NCI-H526 treated with DMSO at 0.1 percent for 48 hours (cell line): Measurements from ENCODE around the gene POLR1E.

Source experiments
- DNase-seq: peaks from one replicate; lab custom pipeline; 2025; lab: John Stamatoyannopoulos, UW

POLR1E gene

GRCh38 chr9:37534901-37535300, 49.2 kb downstream of the POLR1E start:
- no peak for DNase-seq

DNA sequence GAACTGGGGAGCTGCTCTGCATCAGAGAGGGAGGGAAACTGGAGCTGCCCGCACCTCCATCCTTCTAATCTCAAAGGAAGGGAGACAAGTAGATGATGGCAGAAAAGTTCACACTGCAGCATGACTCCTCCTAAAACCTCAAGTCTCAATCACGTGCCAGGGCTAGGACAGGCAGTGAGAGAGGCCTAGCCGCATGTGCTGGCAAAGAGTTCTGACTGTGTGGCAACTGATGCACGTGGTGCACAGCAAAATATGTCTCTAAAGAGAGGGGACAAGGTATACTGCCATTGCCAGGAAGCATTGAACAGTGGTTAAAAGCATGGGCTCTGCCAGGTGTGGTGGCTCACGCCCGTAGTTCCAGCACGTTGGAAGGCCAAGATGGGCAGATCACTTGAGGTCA, 52.4 kb downstream of the POLR1E start:
- no peak for DNase-seq

GRCh38 chr9:37539634-37540033, 53.9 kb downstream of the POLR1E start:
- DNase-seq, result no peak

DNA sequence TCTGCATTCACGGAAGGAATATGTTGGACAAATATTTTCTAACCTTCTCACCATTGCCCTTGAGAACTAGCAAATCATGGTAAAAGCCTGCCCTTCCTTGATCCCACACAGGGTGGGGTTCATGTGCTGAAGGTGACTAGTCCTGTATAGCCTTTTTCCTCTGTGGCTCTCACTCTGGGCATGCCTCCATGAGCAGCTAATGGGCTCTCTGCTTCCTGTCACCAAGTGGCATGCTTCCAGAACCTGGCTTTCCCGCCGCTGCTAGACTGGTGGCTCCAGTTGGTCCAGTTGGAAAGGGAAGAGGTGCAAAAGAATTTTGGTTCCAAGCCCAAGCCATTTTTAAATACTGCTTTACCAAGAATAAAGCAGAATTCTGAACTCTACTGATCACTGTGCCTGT, 54.9 kb downstream of the POLR1E start:
- no peak for DNase-seq

GRCh38 chr9:37541465-37541864, 55.7 kb downstream of the POLR1E start:
- no peak for DNase-seq

DNA sequence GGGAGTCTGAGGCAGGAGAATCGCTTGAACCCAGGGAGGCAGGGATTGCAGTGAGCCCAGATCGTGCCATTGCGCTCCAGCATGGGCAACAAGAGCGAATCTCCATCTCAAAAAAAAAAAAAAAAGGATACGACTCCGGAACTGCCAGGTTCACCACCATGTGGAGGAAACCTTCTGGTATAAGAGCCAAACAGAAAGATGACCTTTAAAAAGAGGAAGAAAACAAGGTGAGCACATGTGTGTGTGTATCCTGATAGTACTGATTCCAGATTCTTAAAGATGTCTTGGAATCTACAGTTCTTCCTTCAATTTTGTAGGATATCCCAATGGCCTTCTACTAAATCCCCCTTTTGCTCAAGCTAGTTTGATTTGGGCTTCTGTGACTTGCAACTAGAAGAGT, 56.7 kb downstream of the POLR1E start:
- no peak for DNase-seq

DNA sequence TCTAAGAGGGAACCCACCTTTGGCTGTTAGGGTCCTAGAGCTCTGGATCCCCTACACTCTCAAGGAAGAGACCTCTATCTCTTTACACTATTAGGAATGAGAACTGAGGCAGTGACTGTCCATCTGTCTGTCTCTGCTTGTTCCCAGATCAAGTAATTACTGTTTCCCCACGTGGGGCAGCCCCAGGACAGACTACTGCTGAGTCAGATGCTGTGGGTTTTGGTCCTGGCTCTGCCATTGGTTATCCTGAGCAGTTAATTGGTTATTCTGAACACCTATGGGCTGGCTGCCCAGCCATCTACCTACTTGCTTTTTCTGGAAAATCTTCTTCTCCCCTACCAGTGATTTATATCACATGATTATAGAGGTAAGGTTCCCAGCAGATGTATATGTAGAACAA, 57.1 kb downstream of the POLR1E start:
- no peak for DNase-seq

- no peak for DNase-seq
Observed at GRCh38 chr9:37543468-37543867, 57.7 kb downstream of the POLR1E start.

- no peak for DNase-seq
Observed at GRCh38 chr9:37547328-37547878, 61.7 kb downstream of the POLR1E start.

GRCh38 chr9:37549527-37549926, 63.8 kb downstream of the POLR1E start:
- DNase-seq, result no peak

- DNase-seq, result no peak
Observed at GRCh38 chr9:37550781-37551180, 65.0 kb downstream of the POLR1E start.

DNA sequence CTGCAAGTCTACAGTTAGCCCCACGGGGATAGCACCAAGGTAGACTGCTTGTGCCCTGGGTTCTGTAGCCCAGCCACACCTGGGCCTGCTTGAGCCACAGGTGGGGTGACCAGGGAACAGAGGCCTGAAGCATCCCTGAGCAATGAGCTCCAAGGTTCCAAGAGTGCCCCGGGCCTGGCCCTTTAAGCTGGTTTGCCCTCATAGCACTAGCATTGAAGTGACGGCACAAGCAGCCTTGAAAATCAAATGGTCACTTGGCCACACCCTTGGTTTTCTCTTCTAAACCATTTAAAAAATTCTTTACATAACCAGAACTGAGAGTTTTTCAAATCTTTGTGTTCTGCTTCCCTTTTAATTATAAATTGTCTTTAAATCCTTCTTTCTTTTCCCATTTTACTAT, 65.7 kb downstream of the POLR1E start:
- DNase-seq, result no peak

DNA sequence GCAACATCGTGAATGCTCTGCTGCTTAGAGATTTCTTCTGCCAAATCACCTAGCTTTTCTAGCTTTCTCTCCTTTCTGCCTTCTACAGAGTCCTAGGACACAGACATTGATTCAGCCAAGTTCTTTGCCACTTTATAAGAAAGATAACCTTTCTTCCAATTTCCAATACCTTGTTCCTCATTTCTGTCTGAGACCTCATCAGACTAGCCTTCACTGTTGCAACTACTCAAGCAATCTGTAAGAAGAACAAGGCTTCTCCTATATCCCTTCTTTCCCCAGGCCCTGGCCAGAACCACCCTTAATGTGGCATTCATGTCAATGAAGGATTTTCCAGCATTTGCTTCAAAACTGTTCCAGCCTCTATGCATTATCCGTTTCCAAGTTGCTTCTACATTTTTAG, 66.1 kb downstream of the POLR1E start:
- no peak for DNase-seq
